Activated T-helper 17 cell treated with anti-CD3 and anti-CD28 coated beads, Interleukin-2, amount 50 U/mL, for 72 hours (primary cell): ENCODE results near the gene AAK1. TPM values are rescaled to one million over a fixed set of nuclear protein-coding genes. Genes with fewer than 3 reads are reported as not detected.

Source experiments
- ATAC-seq: fragments of 150-1000 bp; cut with Tn5 transposase; replicated peaks from 2 replicates; pipeline ENCODE4 v1.10.0; 2021; ENCODE audit warnings: mild to moderate bottlenecking, moderate library complexity
- H3K27ac Mint-ChIP-seq: one replicate; pipeline ENCODE4 v1.8.0; 2022; ENCODE audit warnings: mixed read lengths
- H3K27me3 Mint-ChIP-seq: one replicate; pipeline ENCODE4 v1.8.0; 2022; ENCODE audit warnings: mixed read lengths
- H3K36me3 Mint-ChIP-seq: one replicate; pipeline ENCODE4 v1.8.0; 2022; ENCODE audit warnings: low read depth, mild to moderate bottlenecking, mixed read lengths
- H3K4me1 Mint-ChIP-seq: one replicate; pipeline ENCODE4 v1.8.0; 2022; ENCODE audit warnings: mixed read lengths
- H3K4me3 Mint-ChIP-seq: one replicate; pipeline ENCODE4 v1.8.0; 2022; ENCODE audit warnings: mild to moderate bottlenecking, mixed read lengths
- H3K9me3 Mint-ChIP-seq: one replicate; pipeline ENCODE4 v1.8.0; 2022; ENCODE audit warnings: mixed read lengths
- total RNA-seq, 2 donors: library from RNA; stranded (reverse); gene quantifications; one replicate each; pipeline ENCODE4 v1.2.3, GENCODE V29; 2022

AAK1 gene
- total RNA-seq, 2 donors from 2014 or later, result 94.3 to 203 TPM

GRCh38 chr2:69588945-69589344 is 54.6 kb downstream of the AAK1 start:
- ATAC-seq, result no peak

GRCh38 chr2:69588403-69588802 is 55.1 kb downstream of the AAK1 start:
- H3K9me3 Mint-ChIP-seq, result no peaks in the 10 kb centered on the region
- peaks cover 61% of the 10 kb centered on the region for H3K4me1 Mint-ChIP-seq
- H3K4me3 Mint-ChIP-seq, result peak overlapping the region; percentile 44
- H3K27ac Mint-ChIP-seq, result no peak overlapping the region
- ATAC-seq, result peak; percentile 27
- no peaks in the 10 kb centered on the region for H3K27me3 Mint-ChIP-seq
- H3K36me3 Mint-ChIP-seq, result peaks cover 14% of the 10 kb centered on the region

More at GRCh38 chr2:69588945-69589344, 54.6 kb downstream of the AAK1 start:
- H3K27ac Mint-ChIP-seq, result no peak overlapping the region
- peak overlapping the region; percentile 44 for H3K4me3 Mint-ChIP-seq
- H3K4me1 Mint-ChIP-seq, result peaks cover 63% of the 10 kb centered on the region
- H3K27me3 Mint-ChIP-seq, result no peaks in the 10 kb centered on the region
- no peaks in the 10 kb centered on the region for H3K9me3 Mint-ChIP-seq
- peaks cover 12% of the 10 kb centered on the region for H3K36me3 Mint-ChIP-seq

- peak overlapping the region; percentile 63 for H3K27ac Mint-ChIP-seq
- H3K4me3 Mint-ChIP-seq, result peak overlapping the region; percentile 63
- peaks cover 6% of the 10 kb centered on the region for H3K36me3 Mint-ChIP-seq
- H3K27me3 Mint-ChIP-seq, result no peaks in the 10 kb centered on the region
- no peak for ATAC-seq
- no peaks in the 10 kb centered on the region for H3K9me3 Mint-ChIP-seq
- peaks cover 62% of the 10 kb centered on the region for H3K4me1 Mint-ChIP-seq
Measured at GRCh38 chr2:69585855-69586555, 57.5 kb downstream of the AAK1 start.

GRCh38 chr2:69584127-69584889 is 59.2 kb downstream of the AAK1 start:
- peak; percentile 71 for ATAC-seq
- peak overlapping the region; percentile 63 for H3K4me3 Mint-ChIP-seq
- no peaks in the 10 kb centered on the region for H3K27me3 Mint-ChIP-seq
- peaks cover 20% of the 10 kb centered on the region for H3K36me3 Mint-ChIP-seq
- peak overlapping the region; percentile 63 for H3K27ac Mint-ChIP-seq
- no peaks in the 10 kb centered on the region for H3K9me3 Mint-ChIP-seq
- peaks cover 64% of the 10 kb centered on the region for H3K4me1 Mint-ChIP-seq

- peak; percentile 13 for ATAC-seq
- H3K4me3 Mint-ChIP-seq, result peak overlapping the region; percentile 63
- peaks cover 29% of the 10 kb centered on the region for H3K36me3 Mint-ChIP-seq
- H3K9me3 Mint-ChIP-seq, result no peaks in the 10 kb centered on the region
- peaks cover 65% of the 10 kb centered on the region for H3K4me1 Mint-ChIP-seq
- no peaks in the 10 kb centered on the region for H3K27me3 Mint-ChIP-seq
- peak overlapping the region; percentile 63 for H3K27ac Mint-ChIP-seq
Measured at GRCh38 chr2:69583321-69583833, 60.2 kb downstream of the AAK1 start.

- Mint-ChIP-seq H3K4me3 (peak overlapping the region; percentile 63), H3K36me3 (peaks cover 33% of the 10 kb centered on the region), H3K27ac (peak overlapping the region; percentile 20), H3K27me3 (no peaks in the 10 kb centered on the region), H3K4me1 (peaks cover 67% of the 10 kb centered on the region), H3K9me3 (no peaks in the 10 kb centered on the region)
- no peak for ATAC-seq
Measured at GRCh38 chr2:69582582-69583176, 60.9 kb downstream of the AAK1 start.

- Mint-ChIP-seq H3K9me3 (no peaks in the 10 kb centered on the region), H3K27ac (no peak overlapping the region), H3K27me3 (no peaks in the 10 kb centered on the region), H3K4me1 (peaks cover 72% of the 10 kb centered on the region), H3K4me3 (peak overlapping the region; percentile 63), H3K36me3 (peaks cover 33% of the 10 kb centered on the region)
- no peak for ATAC-seq
Measured at GRCh38 chr2:69581774-69582581, 61.6 kb downstream of the AAK1 start.

- peaks cover 72% of the 10 kb centered on the region for H3K4me1 Mint-ChIP-seq
- H3K27ac Mint-ChIP-seq, result peak overlapping the region; percentile 86
- H3K36me3 Mint-ChIP-seq, result peaks cover 33% of the 10 kb centered on the region
Measured at GRCh38 chr2:69580486-69580885, 63.1 kb downstream of the AAK1 start.

GRCh38 chr2:69579536-69579935 is 64.0 kb downstream of the AAK1 start:
- peaks cover 33% of the 10 kb centered on the region for H3K36me3 Mint-ChIP-seq
- H3K4me3 Mint-ChIP-seq, result peak overlapping the region; percentile 48
- no peak for ATAC-seq
- no peaks in the 10 kb centered on the region for H3K9me3 Mint-ChIP-seq
- peak overlapping the region; percentile 86 for H3K27ac Mint-ChIP-seq
- H3K4me1 Mint-ChIP-seq, result peaks cover 67% of the 10 kb centered on the region
- H3K27me3 Mint-ChIP-seq, result no peaks in the 10 kb centered on the region

More at GRCh38 chr2:69580486-69580885, 63.1 kb downstream of the AAK1 start:
- peak overlapping the region; percentile 48 for H3K4me3 Mint-ChIP-seq
- H3K9me3 Mint-ChIP-seq, result no peaks in the 10 kb centered on the region
- no peak for ATAC-seq
- H3K27me3 Mint-ChIP-seq, result no peaks in the 10 kb centered on the region

- Mint-ChIP-seq H3K27ac (peak overlapping the region; percentile 86), H3K36me3 (peaks cover 31% of the 10 kb centered on the region), H3K9me3 (no peaks in the 10 kb centered on the region), H3K4me1 (peaks cover 63% of the 10 kb centered on the region), H3K4me3 (peak overlapping the region; percentile 48), H3K27me3 (no peaks in the 10 kb centered on the region)
- no peak for ATAC-seq
Measured at GRCh38 chr2:69578198-69578540, 65.4 kb downstream of the AAK1 start.

GRCh38 chr2:69577467-69578197 is 65.9 kb downstream of the AAK1 start:
- Mint-ChIP-seq H3K4me1 (peaks cover 63% of the 10 kb centered on the region), H3K9me3 (no peaks in the 10 kb centered on the region), H3K4me3 (peak overlapping the region; percentile 48), H3K27me3 (no peaks in the 10 kb centered on the region), H3K36me3 (peaks cover 36% of the 10 kb centered on the region), H3K27ac (peak overlapping the region; percentile 86)
- no peak for ATAC-seq

- Mint-ChIP-seq H3K27me3 (no peaks in the 10 kb centered on the region), H3K4me3 (no peak overlapping the region), H3K27ac (no peak overlapping the region), H3K9me3 (no peaks in the 10 kb centered on the region), H3K36me3 (peaks cover 37% of the 10 kb centered on the region), H3K4me1 (peaks cover 59% of the 10 kb centered on the region)
- no peak for ATAC-seq
Measured at GRCh38 chr2:69576880-69577279, 66.7 kb downstream of the AAK1 start.

GRCh38 chr2:69575926-69576325 is 67.6 kb downstream of the AAK1 start:
- Mint-ChIP-seq H3K9me3 (no peaks in the 10 kb centered on the region), H3K36me3 (peaks cover 37% of the 10 kb centered on the region), H3K27me3 (no peaks in the 10 kb centered on the region), H3K27ac (no peak overlapping the region), H3K4me1 (peaks cover 68% of the 10 kb centered on the region), H3K4me3 (no peak overlapping the region)
- ATAC-seq, result no peak
